Activated CD8-positive, alpha-beta memory T cell treated with anti-CD3 and anti-CD28 coated beads, Interleukin-2, amount 50 U/mL, for 48 hours (primary cell): ENCODE data around the gene PRPF18.

Experiments used
- DNase-seq: peaks from one replicate; pipeline ENCODE4 v3.0.0-alpha.2; 2020

Gene PRPF18

DNA sequence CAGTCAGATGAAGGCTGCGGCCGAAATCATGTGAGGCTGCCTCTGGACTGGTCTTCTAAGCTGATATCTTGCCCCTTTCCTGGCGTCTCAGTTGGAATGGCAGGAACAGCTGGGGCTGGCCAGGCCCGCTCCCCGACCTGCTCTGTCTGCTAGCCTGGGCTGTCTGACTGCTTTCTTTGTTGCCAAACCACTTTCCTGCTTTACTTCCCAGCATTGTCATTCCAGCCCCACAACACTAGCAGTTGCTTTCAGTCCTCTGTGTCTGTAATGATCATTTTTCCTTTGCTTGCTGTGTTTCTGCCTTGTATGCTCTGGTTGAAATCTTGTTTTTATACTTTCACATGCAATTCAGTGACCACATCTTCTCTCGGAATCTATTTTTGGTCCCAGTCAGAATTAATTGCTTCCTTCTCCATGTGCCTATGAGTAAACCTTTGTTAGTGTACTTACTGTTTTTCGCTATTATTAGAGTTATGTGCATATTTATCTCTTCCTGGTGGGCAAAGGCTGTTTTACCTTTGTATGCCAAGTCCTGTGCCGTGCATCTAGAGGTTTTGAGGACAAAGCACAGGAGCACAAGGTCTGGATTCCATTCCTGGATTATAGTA is 21.6 kb downstream of the PRPF18 start:
- no peak for DNase-seq

DNA sequence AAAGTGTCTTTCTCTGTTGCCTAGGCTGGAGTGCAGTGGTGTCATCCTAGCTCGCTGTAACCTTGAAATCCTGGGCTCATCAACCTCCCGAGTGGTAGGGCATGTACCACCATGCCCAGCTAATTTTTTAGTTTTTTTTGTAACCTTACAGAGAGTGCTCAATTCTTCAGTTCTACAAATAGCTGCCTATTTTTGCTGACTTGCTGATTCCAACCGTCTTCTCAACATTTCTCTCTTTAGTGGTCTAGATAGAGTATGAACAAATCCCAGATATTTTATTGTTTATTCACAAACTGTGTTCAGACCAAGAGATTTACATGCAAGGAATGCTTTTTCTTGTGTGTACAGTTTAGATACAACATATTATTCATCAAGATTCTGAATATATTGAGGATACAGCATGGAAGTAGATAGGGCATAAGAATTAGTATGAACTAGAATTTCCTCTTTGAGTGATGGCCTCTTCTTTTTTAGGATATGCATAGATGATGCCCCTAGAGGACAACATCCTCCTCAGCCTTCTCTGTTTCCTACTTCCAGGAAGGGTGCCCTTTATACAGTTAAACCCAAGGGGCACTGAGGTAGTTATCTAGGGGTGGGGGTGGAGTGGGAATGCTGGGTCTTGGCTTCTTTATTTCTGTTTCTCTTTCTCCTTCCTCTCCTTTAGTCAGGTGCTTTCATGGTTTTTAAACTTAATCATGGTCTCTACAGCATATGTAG is 26.0 kb downstream of the PRPF18 start:
- DNase-seq = no peak

DNA sequence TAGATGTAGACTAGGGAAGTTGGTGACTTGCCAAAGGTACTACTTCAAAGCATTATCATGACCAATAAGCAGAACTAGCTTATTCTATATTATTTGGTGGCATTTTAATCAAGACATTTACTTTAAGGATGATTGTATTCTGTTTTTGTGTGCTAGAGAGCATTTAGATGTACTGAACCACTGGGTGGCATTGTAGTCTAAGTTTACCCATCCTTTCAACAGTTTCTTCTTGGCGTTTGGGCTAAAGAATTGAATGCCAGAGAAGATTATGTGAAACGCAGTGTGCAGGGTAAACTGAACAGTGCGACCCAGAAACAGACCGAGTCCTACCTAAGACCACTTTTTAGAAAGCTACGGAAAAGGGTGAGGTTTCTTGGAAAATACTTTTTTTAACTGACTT is 26.8 kb downstream of the PRPF18 start:
- no peak for DNase-seq

DNA sequence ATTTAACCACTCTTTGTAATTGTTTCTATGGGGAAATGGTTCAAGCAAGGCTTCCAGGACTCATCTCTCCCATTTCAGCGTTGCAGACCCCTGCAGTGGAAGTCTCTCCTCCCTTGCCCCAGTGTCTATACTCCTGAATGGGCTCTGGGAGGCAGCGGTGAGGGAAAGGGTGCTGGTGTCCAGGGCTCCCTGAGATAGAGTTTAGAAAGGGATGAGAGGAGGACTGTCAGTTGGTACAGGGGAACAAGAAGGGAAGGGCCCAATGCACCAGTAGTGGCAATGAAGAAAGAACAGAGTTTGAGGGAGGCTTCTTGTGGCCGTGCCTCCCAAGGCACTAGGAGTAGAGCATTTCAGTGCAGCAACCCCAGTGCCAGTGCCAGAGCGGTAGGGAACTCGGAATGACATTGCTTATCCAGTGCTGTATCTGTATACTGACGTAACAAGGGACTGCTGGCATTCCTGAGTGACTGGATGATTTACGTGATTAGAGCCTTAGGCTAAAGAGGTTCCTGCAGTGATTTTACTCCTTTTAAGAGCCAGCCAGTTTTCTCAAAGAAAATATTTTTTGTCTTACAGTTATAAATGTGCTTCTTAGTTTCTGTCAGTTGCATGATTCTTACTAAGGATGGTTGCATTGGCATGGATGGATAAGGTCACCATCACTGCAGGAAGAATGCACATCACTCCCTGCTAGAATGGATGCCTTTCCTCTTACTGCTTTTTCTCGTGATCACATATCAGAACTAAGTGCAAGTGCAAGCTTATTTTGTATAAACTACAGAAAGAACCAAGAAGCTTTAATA is 28.0 kb downstream of the PRPF18 start:
- no peak for DNase-seq

DNA sequence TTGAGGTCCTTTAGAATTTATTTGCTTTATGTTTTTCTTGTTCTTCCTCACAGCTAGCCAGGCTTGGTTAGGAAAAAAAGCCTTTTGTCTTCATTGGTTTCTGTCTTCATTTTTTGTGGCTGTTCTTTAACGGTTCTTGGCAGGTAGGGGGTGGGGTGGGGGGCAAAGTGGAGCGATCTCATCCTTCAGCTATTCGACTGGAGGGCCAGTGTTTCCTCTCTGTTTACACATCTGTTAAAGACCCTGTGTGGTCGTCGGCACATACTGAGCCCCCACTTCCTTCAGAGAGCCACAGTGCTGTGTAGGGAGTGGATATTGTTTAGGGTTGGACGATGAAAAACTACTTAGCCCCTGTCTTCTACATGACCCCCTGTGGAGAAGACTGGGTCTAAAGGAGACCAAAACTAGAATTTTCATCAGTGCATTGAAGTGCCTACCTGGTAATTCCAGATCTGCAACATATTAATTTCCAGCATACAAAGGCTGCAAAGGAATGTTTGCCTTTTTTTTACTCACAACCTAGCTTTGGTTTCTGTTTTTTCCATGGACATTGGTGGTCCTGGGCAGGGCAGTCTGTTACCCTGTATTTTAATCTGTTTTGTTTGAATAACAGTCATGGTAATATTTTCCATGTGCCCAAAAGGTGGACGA is 29.0 kb downstream of the PRPF18 start:
- no peak for DNase-seq

GRCh38 chr10:13617116-13617515 is 30.4 kb downstream of the PRPF18 start:
- DNase-seq = no peak

DNA sequence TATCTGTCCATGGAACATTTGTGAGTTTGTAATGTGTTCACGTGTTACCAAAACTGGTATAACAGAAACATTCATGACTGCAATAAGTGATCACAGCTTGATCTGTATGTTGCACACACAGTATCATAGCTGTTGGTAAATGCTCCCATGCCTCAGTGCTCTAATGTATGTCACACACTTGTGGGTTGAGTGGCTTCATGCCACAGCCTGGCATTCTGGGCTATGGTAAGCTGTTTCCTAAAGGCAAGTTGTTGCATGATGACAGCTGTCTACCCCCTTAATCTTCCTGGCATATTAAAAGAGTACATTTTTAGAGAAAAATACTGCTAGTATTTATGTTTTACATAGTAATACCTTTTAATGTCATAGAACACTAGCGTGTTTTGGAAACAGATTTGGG is 35.2 kb downstream of the PRPF18 start:
- DNase-seq = no peak

GRCh38 chr10:13624630-13625029 is 37.9 kb downstream of the PRPF18 start:
- no peak for DNase-seq

DNA sequence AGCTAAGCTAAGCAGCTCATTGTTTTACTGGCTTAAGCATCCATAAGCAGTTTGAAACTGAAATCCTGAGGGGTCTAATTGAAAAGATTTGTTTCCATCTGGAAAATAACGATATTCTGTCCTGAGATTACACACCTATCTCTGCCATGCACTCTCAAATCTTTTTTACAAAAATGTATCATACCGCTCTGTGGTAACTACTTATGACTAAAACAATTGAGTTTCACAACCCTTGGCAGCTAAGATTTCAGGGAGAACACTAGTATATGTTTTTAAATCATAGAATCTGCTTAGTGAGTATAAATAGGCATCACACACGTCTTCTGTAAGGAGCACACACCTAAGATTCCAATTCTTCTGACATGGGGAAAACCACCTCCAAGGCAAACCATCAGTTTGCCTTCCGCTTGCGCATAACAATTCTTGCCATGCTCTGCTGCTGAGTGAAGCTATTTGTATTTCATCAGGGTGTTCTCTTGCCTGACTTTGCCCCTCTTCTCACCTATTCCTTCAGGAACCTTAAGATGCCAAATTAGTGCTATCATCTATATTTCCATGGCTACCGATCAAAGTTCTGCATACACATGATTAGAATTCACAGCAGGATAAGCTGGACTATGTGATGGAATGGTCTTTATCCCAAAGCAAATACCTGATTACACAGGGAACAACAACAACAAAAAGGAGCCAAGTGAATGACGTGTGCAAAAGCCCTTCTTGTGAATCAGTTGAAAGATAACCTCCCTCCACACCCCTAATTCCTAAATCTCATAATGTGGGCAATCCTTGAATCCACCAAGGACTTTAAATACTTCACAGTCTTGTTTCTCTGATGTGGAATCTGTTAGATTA is 40.9 kb downstream of the PRPF18 start:
- no peak for DNase-seq

DNA sequence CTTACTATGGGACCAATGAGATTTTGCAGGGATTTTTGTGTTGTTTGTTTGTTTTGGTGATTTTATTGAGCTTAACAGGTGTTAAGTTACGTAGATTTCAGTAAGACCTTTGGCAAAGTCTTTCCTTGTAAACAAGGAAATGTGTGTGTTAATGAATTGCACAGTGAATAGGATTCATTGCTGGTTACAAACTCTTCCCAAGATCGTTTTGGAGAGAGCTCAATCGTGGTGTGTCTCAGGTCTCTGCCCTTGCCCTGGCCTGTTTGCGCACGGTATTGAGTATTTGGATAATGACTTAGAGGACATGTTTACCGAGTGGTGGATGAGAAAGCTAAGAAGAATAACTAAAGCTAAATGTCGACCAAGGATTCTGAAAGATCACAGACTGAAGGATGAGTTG is 41.9 kb downstream of the PRPF18 start:
- no peak for DNase-seq

DNA sequence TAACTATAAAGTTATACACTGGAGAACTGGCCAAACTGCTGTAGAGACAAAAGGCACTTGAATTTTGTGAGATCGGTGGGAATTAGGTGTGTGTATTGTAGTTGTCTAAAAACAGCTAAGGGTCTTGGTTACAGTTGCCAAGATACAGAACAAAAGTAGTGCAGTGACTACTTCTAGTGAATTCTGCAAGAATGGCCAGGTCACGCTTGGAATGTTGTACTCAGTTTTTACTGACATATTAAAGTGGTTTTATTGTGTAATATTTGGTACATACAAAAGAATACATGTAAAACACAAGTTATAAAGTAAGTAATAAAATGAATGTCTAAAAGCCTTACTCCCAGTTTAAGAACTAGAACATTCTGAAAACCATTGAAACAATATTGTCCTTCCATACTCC is 42.4 kb downstream of the PRPF18 start:
- no peak for DNase-seq

GRCh38 chr10:13630231-13630630 is 43.5 kb downstream of the PRPF18 start:
- no peak for DNase-seq

DNA sequence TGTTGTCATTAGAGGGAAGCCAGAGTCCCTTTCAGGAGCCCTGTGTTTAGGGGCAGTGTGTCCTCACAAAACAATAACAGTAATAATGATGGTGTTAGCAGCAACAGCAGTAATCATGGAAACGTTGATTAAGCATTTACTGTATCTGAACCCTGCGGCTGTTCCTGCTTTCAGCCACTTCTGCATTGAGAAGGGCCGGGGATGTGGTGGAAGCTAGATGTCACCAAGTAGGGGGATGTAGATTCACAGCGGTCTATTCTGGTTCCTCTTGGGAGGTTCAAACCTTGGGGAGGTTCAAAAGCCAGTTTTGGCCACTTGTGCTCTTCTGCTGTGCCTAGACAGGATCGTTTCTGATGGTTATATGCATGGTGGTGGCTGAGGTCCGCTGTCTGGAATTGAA is 44.8 kb downstream of the PRPF18 start:
- no peak for DNase-seq

DNA sequence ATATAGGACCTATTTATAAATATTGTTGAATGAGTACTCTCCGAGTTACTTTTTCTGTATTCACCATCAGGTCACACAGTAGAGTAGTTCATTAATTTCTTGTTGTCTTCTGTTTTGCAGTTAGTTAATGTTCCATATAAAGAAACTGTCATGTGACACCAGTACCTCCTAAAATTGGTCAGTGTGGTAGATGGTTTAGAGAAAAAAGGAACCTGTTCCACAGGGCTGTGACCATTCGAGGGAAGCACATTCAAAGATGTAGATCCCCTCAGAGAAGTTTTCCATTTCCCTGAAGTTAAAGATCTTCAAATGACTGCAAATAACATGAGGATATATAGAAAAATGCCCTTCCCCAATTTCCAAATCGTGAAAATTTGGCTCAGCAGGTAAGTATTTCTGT is 45.7 kb downstream of the PRPF18 start:
- no peak for DNase-seq

GRCh38 chr10:13632884-13633440 is 46.2 kb downstream of the PRPF18 start:
- DNase-seq = no peak

DNA sequence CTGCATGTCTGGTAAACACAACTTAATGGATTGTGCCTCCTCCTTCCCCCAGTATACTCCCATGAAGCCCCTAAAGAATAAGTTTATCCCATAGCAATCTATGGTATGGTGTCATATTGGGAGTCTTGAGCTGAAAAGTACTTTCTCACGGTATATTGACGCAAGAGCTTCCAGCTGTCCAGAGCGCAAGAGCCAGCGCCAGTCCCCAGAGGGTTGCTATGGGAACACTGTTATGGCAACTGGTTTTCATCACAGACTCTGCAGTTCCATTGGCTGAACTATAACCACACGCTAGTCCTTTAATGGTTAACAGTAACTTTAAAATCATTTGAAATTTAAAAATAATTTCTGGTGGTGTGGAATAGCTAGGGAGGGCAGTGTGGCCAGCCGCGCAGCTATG is 46.9 kb downstream of the PRPF18 start:
- no peak for DNase-seq

DNA sequence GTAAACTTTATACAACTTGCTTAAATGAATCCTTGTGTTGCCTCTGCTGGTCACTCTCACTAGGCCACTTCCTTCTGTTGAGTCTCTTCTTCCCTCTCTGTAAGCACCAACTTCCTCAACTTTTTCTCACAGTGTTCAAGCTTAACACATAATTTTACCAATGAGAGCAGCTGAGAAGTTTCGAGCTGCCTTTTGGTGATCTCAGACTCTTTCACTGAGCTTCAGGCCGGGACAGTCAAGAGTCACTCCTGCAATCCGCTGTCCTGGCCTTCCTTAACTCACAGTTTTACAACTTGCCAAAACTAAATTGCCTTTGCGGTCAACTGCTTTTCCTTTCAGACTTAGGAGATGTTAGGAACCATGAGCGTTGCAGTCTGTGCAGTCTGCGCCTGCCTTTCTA is 47.4 kb downstream of the PRPF18 start:
- DNase-seq = no peak

- DNase-seq = no peak
These were observed 50.0 kb downstream of the PRPF18 start for GRCh38 chr10:13636776-13637175.

DNA sequence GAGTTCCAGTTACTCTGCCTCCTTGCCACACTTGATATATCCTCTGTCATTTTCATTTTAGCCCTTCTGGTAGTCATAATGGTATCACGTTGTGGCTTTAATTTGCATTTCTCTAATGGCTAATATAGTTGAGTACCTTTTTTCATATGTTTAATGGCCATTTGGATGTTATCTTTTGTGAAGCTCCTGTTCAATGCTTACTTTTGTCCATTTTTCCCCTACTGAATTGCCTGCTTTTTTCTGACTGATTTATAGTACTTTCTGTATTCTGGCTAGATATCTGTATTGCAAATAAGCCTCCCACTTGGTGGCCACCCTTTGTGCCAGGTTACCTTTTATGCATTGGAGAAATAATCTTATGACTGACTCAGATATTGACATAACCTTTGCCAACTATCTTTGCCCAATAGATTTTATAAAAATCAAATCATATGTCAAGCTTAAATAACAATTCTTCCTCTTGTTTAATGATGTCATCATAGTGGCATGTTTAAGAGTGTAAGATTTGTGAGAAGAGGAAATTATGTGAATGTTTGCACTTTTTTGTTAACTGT is 50.6 kb downstream of the PRPF18 start:
- DNase-seq = no peak

DNA sequence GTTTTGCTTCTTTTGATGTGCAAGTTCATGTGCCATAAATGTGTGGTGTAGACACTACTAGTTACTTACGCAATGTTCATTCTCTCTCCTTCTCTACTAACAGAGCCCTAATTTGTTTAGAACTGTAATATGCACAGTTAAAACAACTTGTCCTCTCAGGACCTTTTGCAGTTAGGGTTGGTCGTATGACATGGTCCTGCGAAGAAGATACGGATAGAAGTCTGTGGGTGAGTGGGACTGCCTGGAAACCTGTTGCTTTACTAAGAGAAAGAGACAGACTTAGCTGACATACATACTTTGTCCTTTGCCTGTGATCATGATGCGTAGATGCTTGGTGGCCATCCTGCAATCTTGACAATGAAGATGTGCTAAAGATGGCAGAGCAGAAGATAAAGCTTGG is 51.1 kb downstream of the PRPF18 start:
- no peak for DNase-seq

DNA sequence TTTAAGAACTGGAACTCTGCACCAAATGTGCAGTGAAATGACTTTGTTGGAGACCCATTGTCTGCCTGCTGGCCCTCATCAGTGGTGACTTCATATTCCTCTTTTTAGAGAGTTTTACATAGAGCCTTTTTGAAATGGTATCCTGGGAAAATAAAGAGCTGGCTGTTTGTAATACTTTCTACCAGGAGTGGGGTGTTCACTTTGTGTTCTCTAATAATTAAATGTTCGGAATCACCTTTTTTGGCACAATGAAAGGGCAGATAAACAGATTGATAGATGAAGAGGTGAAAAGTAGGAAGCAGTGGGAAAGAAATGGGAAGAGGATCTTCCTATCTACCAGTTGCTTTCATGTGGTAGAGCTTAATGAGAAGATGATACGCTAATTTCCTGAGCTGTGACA is 55.5 kb downstream of the PRPF18 start:
- DNase-seq = no peak

GRCh38 chr10:13643016-13643415 is 56.3 kb downstream of the PRPF18 start:
- DNase-seq = no peak
